ENCODE data around the gene FTH1.

FTH1 gene

GRCh38 chr11:61951484-61952135 is 15.8 kb downstream of the FTH1 start:
- H3K4me3 ChIP-seq (ENCODE audit: low read length): no peak overlapping the region
- no peak overlapping the region for H3K27ac ChIP-seq (ENCODE audit: low read length)
- peaks cover 19% of the 10 kb centered on the region for H3K27me3 ChIP-seq (ENCODE audit: control insufficient read depth, insufficient read depth, low read length)
- H3K9me3 ChIP-seq (ENCODE audit: control insufficient read depth, low read depth, low read length): no peaks in the 10 kb centered on the region
- no peaks in the 10 kb centered on the region for H3K36me3 ChIP-seq (ENCODE audit: control insufficient read depth, low read depth, low read length)
- H3K9ac ChIP-seq (ENCODE audit: low read length): no peak overlapping the region
- peaks cover 6% of the 10 kb centered on the region for H3K4me1 ChIP-seq (ENCODE audit: control insufficient read depth, low read depth, low read length)

- peaks cover 6% of the 10 kb centered on the region for H3K4me1 ChIP-seq (ENCODE audit: control insufficient read depth, low read depth, low read length)
- no peaks in the 10 kb centered on the region for H3K36me3 ChIP-seq (ENCODE audit: control insufficient read depth, low read depth, low read length)
- no peaks in the 10 kb centered on the region for H3K9me3 ChIP-seq (ENCODE audit: control insufficient read depth, low read depth, low read length)
- no peak within 1 kb of the TSS for H3K4me3 ChIP-seq (ENCODE audit: low read length)
- H3K27me3 ChIP-seq (ENCODE audit: control insufficient read depth, insufficient read depth, low read length): peaks cover 12% of the 10 kb centered on the region
- no peak within 1 kb of the TSS for H3K9ac ChIP-seq (ENCODE audit: low read length)
- no peak within 1 kb of the TSS for H3K27ac ChIP-seq (ENCODE audit: low read length)
Measured at GRCh38 chr11:61950035-61950547, 17.3 kb downstream of the FTH1 start, which contains the start of gene BEST1. TSS of gene BEST1 (plus strand) at chr11:61950351. CDS start at chr11:61951807, 1,456 bp downstream.

- Histone ChIP-seq H3K9ac (ENCODE audit: low read length) (no peak overlapping the region), H3K36me3 (ENCODE audit: control insufficient read depth, low read depth, low read length) (no peaks in the 10 kb centered on the region), H3K27ac (ENCODE audit: low read length) (no peak overlapping the region), H3K4me3 (ENCODE audit: low read length) (no peak overlapping the region), H3K9me3 (ENCODE audit: control insufficient read depth, low read depth, low read length) (no peaks in the 10 kb centered on the region), H3K4me1 (ENCODE audit: control insufficient read depth, low read depth, low read length) (no peaks in the 10 kb centered on the region), H3K27me3 (ENCODE audit: control insufficient read depth, insufficient read depth, low read length) (peaks cover 6% of the 10 kb centered on the region)
Measured at GRCh38 chr11:61949169-61950034, 18.0 kb downstream of the FTH1 start.

GRCh38 chr11:61948505-61948904 is 18.9 kb downstream of the FTH1 start:
- H3K27ac ChIP-seq (ENCODE audit: low read length): no peak overlapping the region
- H3K4me3 ChIP-seq (ENCODE audit: low read length): no peak overlapping the region
- H3K36me3 ChIP-seq (ENCODE audit: control insufficient read depth, low read depth, low read length): no peaks in the 10 kb centered on the region
- H3K4me1 ChIP-seq (ENCODE audit: control insufficient read depth, low read depth, low read length): no peaks in the 10 kb centered on the region
- no peaks in the 10 kb centered on the region for H3K9me3 ChIP-seq (ENCODE audit: control insufficient read depth, low read depth, low read length)
- H3K27me3 ChIP-seq (ENCODE audit: control insufficient read depth, insufficient read depth, low read length): no peaks in the 10 kb centered on the region
- no peak overlapping the region for H3K9ac ChIP-seq (ENCODE audit: low read length)

GRCh38 chr11:61947486-61948210 is 19.8 kb downstream of the FTH1 start:
- Histone ChIP-seq H3K36me3 (ENCODE audit: control insufficient read depth, low read depth, low read length) (no peaks in the 10 kb centered on the region), H3K27ac (ENCODE audit: low read length) (no peak overlapping the region), H3K9me3 (ENCODE audit: control insufficient read depth, low read depth, low read length) (no peaks in the 10 kb centered on the region), H3K9ac (ENCODE audit: low read length) (no peak overlapping the region), H3K4me1 (ENCODE audit: control insufficient read depth, low read depth, low read length) (no peaks in the 10 kb centered on the region), H3K27me3 (ENCODE audit: control insufficient read depth, insufficient read depth, low read length) (no peaks in the 10 kb centered on the region), H3K4me3 (ENCODE audit: low read length) (no peak overlapping the region)

- no peaks in the 10 kb centered on the region for H3K36me3 ChIP-seq (ENCODE audit: control insufficient read depth, low read depth, low read length)
- H3K4me3 ChIP-seq (ENCODE audit: low read length): no peak overlapping the region
- no peak overlapping the region for H3K27ac ChIP-seq (ENCODE audit: low read length)
- H3K9me3 ChIP-seq (ENCODE audit: control insufficient read depth, low read depth, low read length): no peaks in the 10 kb centered on the region
- H3K27me3 ChIP-seq (ENCODE audit: control insufficient read depth, insufficient read depth, low read length): no peaks in the 10 kb centered on the region
- H3K9ac ChIP-seq (ENCODE audit: low read length): no peak overlapping the region
- no peaks in the 10 kb centered on the region for H3K4me1 ChIP-seq (ENCODE audit: control insufficient read depth, low read depth, low read length)
Measured at GRCh38 chr11:61946894-61947293, 20.5 kb downstream of the FTH1 start.

- H3K9me3 ChIP-seq (ENCODE audit: control insufficient read depth, low read depth, low read length): no peaks in the 10 kb centered on the region
- H3K4me1 ChIP-seq (ENCODE audit: control insufficient read depth, low read depth, low read length): no peaks in the 10 kb centered on the region
- no peaks in the 10 kb centered on the region for H3K36me3 ChIP-seq (ENCODE audit: control insufficient read depth, low read depth, low read length)
- no peak overlapping the region for H3K4me3 ChIP-seq (ENCODE audit: low read length)
- H3K27me3 ChIP-seq (ENCODE audit: control insufficient read depth, insufficient read depth, low read length): no peaks in the 10 kb centered on the region
- H3K9ac ChIP-seq (ENCODE audit: low read length): no peak overlapping the region
- H3K27ac ChIP-seq (ENCODE audit: low read length): no peak overlapping the region
Measured at GRCh38 chr11:61945191-61945590, 22.2 kb downstream of the FTH1 start.

GRCh38 chr11:61940466-61940865 is 27.0 kb downstream of the FTH1 start:
- H3K9me3 ChIP-seq (ENCODE audit: control insufficient read depth, low read depth, low read length): no peaks in the 10 kb centered on the region
- H3K4me3 ChIP-seq (ENCODE audit: low read length): no peak overlapping the region
- H3K27ac ChIP-seq (ENCODE audit: low read length): no peak overlapping the region
- H3K36me3 ChIP-seq (ENCODE audit: control insufficient read depth, low read depth, low read length): no peaks in the 10 kb centered on the region
- no peak overlapping the region for H3K9ac ChIP-seq (ENCODE audit: low read length)
- H3K27me3 ChIP-seq (ENCODE audit: control insufficient read depth, insufficient read depth, low read length): no peaks in the 10 kb centered on the region
- H3K4me1 ChIP-seq (ENCODE audit: control insufficient read depth, low read depth, low read length): no peaks in the 10 kb centered on the region

- Histone ChIP-seq H3K4me3 (ENCODE audit: low read length) (no peak overlapping the region), H3K9ac (ENCODE audit: low read length) (no peak overlapping the region), H3K9me3 (ENCODE audit: control insufficient read depth, low read depth, low read length) (no peaks in the 10 kb centered on the region), H3K27me3 (ENCODE audit: control insufficient read depth, insufficient read depth, low read length) (no peaks in the 10 kb centered on the region), H3K36me3 (ENCODE audit: control insufficient read depth, low read depth, low read length) (no peaks in the 10 kb centered on the region), H3K27ac (ENCODE audit: low read length) (no peak overlapping the region), H3K4me1 (ENCODE audit: control insufficient read depth, low read depth, low read length) (no peaks in the 10 kb centered on the region)
Measured at GRCh38 chr11:61935861-61936260, 31.6 kb downstream of the FTH1 start.

- Histone ChIP-seq H3K4me1 (ENCODE audit: control insufficient read depth, low read depth, low read length) (no peaks in the 10 kb centered on the region), H3K27me3 (ENCODE audit: control insufficient read depth, insufficient read depth, low read length) (no peaks in the 10 kb centered on the region), H3K4me3 (ENCODE audit: low read length) (no peak overlapping the region), H3K27ac (ENCODE audit: low read length) (no peak overlapping the region), H3K9ac (ENCODE audit: low read length) (no peak overlapping the region), H3K9me3 (ENCODE audit: control insufficient read depth, low read depth, low read length) (no peaks in the 10 kb centered on the region), H3K36me3 (ENCODE audit: control insufficient read depth, low read depth, low read length) (no peaks in the 10 kb centered on the region)
Measured at GRCh38 chr11:61930933-61931332, 36.5 kb downstream of the FTH1 start.

- H3K27me3 ChIP-seq (ENCODE audit: control insufficient read depth, insufficient read depth, low read length): no peaks in the 10 kb centered on the region
- no peak overlapping the region for H3K9ac ChIP-seq (ENCODE audit: low read length)
- no peaks in the 10 kb centered on the region for H3K9me3 ChIP-seq (ENCODE audit: control insufficient read depth, low read depth, low read length)
- H3K36me3 ChIP-seq (ENCODE audit: control insufficient read depth, low read depth, low read length): no peaks in the 10 kb centered on the region
- H3K27ac ChIP-seq (ENCODE audit: low read length): no peak overlapping the region
- H3K4me1 ChIP-seq (ENCODE audit: control insufficient read depth, low read depth, low read length): peaks cover 7% of the 10 kb centered on the region
- H3K4me3 ChIP-seq (ENCODE audit: low read length): no peak overlapping the region
Measured at GRCh38 chr11:61928606-61929005, 38.8 kb downstream of the FTH1 start.

Measured in iPS-18a (cell line).